GM19468 (cell line): ENCODE measurements around the gene CDK2AP2.
"Not testable (repeated sequence)": the region's sequence is repeated elsewhere in the genome, so short reads cannot be mapped to it uniquely, and the experiment has no call there.

Experiments used
- ATAC-seq: cut with Tn5 transposase; IDR thresholded peaks from one replicate; pipeline ENCODE4 v1.9.1; 2021; ENCODE audit warnings: mild to moderate bottlenecking, moderate library complexity, moderate number of reproducible peaks; ENCODE audit not compliant: unreplicated experiment; ENCODE audit errors: extremely low read depth

Gene CDK2AP2

DNA sequence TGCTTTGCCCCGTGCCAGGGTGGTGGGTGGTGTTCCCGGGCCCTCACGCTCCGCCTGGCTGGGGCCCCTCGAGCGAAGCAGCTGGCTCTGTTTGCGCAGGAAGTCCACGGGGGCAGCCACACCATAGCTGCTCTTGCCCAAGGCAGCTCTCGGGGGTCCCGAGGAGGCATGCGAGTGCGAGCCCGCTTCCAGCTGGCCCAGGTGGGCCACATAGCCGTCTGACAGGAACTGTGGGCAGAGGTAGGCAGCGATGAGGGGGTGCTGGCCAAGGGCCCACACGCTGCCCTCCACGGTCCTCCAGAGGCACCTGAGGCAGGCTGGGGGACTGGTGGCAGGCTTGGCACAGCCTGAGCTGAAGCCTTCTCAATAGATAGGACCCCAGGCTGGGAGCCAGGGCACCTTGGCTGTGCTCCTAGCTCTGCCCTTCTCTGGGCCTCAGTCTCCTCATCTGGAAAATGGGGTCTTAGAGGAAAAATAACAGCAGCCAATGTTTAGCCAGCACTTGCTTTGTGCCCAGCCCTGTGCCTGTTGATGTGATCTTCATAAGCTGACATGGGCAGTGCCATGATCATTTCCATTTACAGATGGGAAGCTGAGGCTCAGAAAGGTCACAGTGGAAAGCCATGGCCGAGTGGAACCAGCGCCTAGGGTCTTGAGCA, 15.8 kb downstream of the CDK2AP2 start:
- ATAC-seq: no peak

DNA sequence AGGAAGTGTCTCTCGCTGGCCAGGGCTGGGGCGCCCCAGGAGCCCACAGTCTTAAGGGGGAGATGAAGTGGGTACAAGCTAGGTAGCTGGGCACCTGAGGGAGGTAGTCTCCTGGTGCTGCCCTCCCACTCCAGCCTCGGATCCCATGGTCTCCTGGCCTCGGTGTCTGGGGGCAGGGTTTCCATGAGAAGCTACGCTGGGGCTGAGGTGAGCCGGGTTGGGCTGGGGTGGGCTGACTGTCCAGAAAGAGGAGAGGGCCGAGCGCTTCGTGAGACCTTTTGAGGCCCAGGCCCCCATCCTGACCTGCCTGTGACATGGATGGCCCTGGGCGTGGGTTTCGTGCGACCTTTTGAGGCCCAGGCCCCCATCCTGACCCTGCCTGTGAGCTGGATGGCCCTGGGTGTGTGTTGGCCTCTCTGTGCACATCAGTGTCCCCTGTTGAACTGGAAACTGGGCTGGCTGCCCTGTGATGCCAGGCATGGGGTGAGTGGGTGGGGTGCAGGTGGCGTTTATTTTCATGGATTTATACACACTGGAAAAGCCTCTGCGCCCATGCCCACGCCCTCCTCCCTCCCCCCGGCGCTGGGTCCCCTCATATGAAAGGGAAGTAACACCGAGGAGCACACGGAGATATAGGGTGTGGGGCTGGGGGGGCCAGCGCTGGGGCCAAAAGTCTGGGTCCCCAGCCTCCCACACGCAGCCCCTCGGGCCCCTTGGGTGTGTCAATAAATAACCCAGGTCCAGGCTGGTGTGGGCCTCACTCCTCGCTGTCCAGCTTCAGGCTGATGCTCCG, 16.5 kb downstream of the CDK2AP2 start:
- no peak for ATAC-seq

DNA sequence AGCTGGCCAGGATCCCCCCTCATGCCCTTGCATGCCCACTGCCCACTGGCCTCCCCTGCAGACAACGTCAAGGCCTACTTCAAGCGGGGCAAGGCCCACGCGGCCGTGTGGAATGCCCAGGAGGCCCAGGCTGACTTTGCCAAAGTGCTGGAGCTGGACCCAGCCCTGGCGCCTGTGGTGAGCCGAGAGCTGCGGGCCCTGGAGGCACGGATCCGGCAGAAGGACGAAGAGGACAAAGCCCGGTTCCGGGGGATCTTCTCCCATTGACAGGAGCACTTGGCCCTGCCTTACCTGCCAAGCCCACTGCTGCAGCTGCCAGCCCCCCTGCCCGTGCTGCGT, 17.3 kb downstream of the CDK2AP2 start:
- no peak for ATAC-seq

DNA sequence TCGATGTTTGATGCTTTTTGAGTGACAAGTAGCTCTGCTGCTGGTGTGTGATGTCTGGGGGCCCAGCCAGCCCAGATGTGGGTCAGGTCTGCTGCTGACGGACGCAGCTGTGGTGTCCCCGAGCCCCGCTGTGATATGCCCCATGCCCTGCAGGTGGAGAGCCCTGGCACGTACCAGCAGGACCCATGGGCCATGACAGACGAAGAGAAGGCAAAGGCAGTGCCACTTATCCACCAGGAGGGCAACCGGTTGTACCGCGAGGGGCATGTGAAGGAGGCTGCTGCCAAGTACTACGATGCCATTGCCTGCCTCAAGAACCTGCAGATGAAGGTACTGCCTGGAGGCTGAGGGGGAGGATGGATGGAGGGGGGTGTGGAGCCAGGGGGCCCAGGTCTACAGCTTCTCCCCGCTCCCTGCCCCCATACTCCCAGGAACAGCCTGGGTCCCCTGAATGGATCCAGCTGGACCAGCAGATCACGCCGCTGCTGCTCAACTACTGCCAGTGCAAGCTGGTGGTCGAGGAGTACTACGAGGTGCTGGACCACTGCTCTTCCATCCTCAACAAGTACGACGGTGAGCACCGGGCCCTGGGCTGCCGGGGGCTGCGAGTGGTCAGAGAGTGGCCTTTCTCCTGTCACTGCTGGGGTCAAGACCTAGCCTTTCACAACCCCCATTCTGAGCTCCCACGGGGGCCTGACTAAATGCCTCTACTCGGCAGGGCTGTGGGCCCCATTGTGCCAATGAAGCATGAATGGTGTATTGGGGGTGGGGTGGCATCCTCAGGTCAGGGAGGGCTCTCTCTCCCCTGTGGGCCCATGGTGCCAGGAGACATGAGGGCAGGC, 17.9 kb downstream of the CDK2AP2 start:
- no peak for ATAC-seq

DNA sequence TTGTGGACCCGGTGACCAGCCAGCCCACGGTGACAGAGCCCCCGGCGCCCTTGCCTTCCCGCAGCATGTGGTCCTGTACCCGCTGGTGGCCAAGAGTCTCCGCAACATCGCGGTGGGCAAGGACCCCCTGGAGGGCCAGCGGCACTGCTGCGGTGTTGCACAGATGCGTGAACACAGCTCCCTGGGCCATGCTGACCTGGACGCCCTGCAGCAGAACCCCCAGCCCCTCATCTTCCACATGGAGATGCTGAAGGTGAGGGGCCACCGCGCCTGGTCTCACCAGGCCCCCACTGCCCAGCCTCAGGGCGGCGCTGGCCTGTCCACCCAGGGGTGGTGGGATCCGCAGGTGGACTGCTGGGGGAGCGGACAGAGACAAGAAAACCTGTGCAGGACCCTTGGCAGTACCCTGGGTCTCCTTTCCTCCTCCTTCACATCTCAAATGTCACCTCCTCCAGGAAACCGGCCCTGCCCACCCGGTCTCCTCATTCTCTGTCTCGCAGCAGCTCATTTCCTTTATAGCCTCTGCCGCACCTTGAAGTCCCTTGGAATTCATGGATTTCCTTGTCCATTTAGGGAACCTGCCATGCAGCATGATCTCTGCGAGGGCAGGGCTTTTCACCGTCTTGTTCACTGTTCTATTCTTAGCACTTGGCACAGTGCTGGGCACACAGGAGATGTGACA, 18.6 kb downstream of the CDK2AP2 start:
- no peak for ATAC-seq

DNA sequence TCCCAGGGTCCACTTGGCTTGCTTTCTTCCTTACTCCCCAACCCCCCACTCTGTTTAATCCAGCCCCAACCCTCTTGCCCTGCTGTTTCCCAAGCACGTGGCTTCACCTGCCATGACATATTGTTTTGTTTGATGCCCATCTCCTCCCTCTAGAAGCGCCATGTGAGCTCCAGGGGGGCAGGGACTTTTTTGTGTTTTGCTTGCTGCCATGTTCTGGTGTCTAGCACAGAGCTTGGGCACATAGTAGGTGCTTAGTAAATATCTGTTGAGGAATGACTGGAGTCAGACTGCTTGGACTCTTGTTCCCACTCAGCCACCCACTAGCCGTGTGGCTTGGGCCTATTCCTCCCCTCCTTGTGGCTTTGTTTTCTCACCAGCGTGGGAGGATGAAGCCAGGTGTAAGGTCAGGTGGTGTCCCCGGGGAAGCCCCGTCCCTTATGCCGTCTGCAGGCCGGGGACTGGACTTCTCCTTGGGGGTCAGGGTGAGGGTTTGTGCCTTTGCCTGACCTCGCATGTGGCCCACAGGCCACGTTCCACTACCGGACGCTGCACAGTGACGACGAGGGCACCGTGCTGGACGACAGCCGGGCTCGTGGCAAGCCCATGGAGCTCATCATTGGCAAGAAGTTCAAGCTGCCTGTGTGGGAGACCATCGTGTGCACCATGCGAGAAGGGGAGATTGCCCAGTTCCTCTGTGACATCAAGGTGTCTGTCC, 21.3 kb downstream of the CDK2AP2 start:
- no peak for ATAC-seq

DNA sequence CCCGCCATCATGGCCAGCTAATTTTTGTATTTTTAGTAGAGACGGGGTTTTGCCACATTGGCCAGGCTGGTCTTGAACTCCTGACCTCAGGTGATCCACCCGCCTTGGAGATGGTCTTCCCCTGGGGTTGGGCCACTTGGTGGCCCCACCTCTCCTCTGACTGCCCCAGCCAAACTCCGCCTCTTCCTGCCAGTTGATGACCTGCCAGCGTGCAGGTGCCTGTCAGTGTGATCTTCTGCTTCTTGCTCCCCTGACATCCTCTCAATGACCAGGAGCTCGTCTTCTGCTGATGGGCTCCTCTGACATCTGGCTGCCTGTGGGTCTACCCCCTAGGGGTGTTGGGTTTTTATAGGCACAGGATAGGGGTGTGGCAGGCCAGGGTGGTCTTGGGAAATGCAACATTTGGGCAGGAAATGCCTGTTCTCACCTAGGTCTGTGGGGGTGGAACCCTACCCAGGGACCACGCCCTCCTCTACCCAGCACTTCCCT, 22.0 kb downstream of the CDK2AP2 start:
- ATAC-seq: not testable (repeated sequence)

DNA sequence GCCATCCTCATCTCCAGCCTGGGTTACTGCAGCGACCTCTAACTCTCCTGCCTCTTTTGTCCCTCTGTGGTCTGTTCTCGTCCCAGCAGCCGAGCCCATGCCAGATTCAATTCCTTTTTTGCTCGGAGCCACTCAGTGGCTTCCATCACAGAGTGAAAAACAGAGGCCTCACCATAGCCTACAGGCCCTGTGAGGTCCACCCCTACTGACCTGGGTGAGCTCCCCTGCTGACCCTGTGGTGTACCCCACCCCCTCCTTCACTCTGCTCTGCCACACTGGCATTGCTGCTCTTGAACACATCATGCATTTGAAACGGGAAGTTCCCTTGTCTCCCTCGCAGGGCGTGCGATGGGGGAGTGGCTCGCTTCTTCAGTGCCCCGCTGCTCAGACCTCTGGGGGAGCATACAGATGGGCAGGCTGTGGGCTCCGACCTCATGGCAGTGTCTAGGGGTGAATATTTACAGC, 23.1 kb downstream of the CDK2AP2 start:
- no peak for ATAC-seq

DNA sequence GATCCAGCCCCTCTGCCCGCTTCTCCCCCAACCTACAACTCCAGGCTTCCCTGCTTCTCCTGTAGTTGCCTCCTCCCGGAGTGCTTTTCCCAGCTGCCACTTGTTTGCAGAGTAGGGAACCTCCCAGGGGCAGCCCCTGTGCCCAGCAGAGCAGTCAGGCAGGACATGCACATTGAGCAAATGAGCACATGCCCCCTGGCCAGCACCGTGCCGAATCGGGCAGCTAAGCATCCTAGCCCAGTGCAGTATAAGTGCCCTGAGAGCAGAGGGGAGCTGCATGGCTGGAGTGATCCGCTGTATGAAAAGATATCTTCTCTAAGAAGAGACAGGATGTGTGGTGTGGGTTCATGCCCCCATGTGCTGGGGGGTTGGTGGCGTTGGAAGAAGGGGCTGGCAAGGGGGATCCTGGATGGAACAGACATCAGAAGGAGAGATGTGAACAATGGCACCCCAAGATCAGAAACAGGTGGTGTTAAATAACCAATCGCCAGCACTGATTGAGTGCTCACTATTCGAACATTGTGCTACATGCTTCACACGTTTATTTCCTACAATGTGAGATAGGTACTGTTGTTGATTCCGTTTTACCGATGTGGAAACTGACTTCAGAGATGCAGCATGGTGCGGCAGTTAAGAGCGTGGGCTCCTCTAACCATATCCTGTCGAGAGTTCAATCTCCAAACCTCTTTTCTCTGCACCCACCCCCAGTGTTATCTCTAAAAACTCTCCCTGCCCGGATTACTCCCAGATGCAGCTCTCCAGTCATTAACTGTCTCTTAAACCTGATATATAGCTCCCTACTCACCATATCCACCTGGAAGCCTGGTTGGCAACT, 23.9 kb downstream of the CDK2AP2 start:
- ATAC-seq: no peak

DNA sequence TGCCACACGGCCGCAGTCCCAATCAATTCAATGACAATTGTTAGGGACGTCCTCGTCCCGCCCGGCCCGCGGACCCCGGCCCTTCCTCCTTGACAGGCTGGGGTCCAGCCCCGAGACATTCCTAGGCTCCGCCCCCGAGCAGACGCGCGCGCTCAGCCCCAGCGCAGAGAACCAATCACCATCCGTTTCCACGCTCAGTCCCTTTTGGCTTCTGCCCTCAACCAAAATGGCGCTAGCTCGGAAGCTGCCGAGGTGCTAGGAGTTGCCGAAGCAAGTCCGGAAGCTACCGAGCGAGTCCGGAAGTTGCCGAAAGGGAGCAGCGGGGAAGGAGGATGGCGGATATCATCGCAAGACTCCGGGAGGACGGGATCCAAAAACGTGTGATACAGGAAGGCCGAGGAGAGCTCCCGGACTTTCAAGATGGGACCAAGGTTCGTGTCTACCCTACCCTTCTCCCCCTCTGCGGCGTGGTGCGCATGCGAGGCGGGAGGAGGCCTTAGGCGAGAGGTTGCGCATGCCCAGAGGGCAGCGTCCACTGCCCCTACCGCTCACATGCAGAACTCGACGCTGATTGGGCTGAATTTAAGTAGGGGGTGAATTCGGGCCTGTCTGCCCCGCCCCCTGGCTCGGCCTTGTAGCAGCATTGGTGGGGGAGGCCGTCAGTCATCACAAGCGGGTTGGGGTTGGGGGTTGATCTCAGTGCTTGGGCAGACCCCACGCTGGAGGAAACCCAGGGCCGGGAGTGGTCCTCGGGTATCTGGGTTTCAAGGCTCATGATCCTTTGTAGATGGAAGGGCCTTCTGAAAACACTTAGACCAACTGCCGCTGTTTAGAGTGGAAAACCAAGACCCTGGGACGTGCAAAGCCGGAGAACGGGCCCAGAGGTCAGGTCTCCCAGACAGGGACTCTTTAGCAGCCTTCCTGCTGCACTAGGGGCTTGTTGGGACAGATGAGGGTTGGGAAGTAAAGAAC, 24.8 kb downstream of the CDK2AP2 start, which contains the start of gene AIP:
Gene AIP (plus strand): TSS at position 200 of the 972 bp plus-strand sequence. CDS start 133 bp downstream, at position 333.
- ATAC-seq: peak; percentile 36

DNA sequence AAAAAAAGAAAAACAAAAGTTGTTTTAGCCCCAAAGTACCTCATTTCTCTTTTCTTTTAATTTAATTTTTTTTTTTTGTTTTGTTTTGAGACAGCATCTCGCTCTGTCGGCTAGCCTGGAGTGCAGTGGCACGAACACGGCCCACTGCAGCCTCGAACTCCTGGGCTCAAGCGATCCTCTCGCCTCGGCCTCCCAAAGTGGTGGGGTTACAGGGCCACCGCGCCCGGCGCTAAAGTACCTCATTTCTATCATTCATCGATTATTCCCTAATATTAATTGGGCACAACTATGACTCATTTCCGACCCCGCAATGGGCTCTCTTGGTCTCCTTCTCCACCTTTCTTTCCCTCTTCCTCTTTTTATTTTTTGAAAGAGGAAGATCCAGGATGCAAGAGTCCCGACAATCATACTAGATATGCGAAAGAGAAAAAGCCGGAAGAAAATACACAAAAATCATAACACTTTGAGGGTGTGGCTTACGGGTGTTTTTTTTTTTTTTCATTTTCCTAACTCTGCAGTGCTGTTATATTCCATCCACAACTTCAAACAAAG, 25.6 kb downstream of the CDK2AP2 start:
- ATAC-seq: no peak

DNA sequence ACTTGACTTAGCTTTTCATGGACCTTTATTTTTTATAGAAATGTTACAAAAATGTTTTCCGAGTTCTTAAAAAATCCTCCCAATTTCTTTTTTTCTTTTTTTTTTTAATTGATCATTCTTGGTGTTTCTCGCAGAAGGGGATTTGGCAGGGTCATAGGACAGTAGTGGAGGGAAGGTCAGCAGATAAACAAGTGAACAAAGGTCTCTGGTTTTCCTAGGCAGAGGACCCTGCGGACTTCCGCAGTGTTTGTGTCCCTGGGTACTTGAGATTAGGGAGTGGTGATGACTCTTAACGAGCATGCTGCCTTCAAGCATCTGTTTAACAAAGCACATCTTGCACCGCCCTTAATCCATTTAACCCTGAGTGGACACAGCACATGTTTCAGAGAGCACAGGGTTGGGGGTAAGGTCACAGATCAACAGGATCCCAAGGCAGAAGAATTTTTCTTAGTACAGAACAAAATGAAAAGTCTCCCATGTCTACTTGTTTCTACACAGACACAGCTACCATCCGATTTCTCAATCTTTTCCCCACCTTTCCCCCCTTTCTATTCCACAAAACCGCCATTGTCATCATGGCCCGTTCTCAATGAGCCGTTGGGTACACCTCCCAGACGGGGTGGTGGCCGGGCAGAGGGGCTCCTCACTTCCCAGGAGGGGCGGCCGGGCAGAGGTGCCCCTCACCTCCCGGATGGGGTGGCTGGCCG, 30.5 kb downstream of the CDK2AP2 start:
- ATAC-seq: not testable (repeated sequence)

DNA sequence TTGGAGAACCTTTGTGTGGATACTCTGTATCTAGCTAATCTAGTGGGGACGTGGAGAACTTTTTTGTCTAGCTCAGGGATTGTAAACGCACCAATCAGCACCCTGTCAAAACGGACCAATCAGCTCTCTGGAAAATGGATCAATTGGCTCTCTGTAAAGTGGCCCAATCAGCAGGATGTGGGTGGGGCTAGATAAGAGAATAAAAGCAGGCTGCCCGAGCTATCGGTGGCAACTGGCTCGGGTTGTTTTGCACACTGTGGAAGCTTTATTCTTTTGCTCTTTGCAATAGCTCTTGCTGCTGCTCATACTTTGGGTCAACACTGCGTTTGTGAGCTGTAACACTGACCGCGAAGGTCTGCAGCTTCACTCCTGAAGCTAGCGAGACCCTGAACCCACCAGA, 31.3 kb downstream of the CDK2AP2 start:
- not testable (repeated sequence) for ATAC-seq

DNA sequence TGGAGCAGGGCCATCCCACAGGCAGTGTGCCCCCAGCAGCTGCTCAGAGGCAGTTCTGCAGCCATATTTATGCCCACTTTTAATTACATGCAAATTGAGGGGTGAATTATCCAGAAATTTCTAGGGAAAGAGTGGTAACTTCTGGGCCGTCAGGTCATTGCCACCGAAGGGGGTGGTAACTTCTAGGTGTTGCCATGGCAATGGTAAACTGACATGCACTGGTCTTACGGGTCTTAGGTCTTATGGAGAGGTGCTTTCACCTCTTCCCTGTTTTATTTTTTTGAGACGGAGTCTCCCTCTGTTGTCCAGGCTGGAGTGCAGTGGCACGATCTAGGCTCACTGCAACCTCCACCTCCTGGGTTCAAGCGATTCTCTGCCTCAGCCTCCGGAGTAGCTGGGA, 35.1 kb downstream of the CDK2AP2 start:
- ATAC-seq: no peak

DNA sequence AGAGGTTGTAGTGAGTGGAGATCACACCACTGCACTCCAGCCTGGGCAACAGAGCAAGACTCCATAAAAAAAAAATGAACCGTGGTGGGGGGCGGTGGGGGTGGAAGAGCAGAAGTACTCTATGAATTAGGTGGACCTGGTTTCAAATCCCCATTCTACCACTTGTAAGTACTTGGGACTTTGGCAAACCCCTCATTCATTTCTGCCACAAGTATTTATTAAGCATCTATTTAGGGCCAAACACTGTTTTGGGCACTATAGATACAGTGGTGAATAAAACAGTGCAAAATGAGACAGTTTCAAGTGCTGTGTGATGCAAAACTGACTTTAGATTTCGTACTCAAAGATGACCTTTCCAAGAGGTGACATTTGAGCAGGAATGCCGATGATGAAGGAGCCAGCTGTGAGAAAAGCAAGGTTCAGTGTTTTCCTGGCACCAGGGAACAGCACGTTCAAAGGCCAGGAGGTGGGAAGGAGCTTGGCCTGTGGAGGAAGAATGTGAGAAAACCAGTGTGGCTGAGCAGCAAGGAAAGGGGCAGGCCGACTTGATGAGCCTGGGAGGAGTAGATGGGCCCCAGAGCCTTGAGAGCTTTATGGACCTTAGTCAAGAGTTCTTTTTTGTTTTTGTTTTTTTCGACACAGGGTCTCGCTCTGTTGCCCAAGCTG, 37.5 kb downstream of the CDK2AP2 start:
- ATAC-seq: no peak

DNA sequence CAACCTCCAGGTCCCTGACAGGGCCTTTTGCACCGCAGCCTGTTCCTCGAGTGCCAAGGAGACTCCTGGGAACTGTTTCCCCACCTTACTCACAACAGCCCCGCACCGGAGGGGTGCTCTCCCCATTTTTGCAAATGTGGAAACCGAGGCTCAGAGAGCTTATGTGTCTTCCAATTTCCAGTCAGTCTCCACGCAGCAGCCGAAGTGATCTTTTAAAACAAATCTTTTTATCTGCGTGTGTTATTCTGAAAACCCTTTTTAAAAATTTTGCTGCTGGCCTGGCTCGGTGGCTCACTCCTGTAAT, 38.5 kb downstream of the CDK2AP2 start:
- ATAC-seq: no peak
